Brain microvascular endothelial cell (primary cell): Measurements from ENCODE around the gene ZCCHC4.

Experiments
- DNase-seq: peaks from one replicate; pipeline ENCODE4 v3.0.0-alpha.2; 2020
- H3K27ac ChIP-seq: fragments of 250-450 bp; sonication (Bioruptor Pico); 2 replicates; pipeline ENCODE4 v1.5.1; 2020; ENCODE audit warnings: mild to moderate bottlenecking, moderate library complexity
- H3K27me3 ChIP-seq: fragments of 250-450 bp; sonication (Bioruptor Pico); replicated peaks from 2 replicates; pipeline ENCODE4 v1.5.1; 2020; ENCODE audit warnings: mild to moderate bottlenecking
- H3K36me3 ChIP-seq: fragments of 250-450 bp; sonication (Bioruptor Pico); replicated peaks from 2 replicates; pipeline ENCODE4 v1.5.1; 2020; ENCODE audit warnings: mild to moderate bottlenecking
- H3K4me3 ChIP-seq: 2 replicates; pipeline ENCODE4 v1.5.1; 2011; ENCODE audit warnings: low read depth, mild to moderate bottlenecking, control low read depth, low read length, moderate library complexity
- CTCF ChIP-seq: IDR thresholded peaks from 2 replicates; pipeline ENCODE4 v1.5.1; 2011; ENCODE audit warnings: low read depth, mild to moderate bottlenecking, moderate library complexity, low read length, control low read depth, inconsistent platforms; ENCODE audit errors: missing control alignments
- in situ Hi-C: cut with HindIII; loops from 2 replicates; pipeline ENCODE4 v1.10.0; 2017; ENCODE audit warnings: low sequenced_read_pairs, low pct_ligation_motif_present

The ZCCHC4 gene

GRCh38 chr4:25302626-25303025 lies 9.9 kb upstream of the ZCCHC4 start:
- H3K27ac ChIP-seq = no peak overlapping the region
- TF ChIP-seq CTCF = no peak
- in situ Hi-C loops = no loop called here

GRCh38 chr4:25303578-25303977 lies 9.0 kb upstream of the ZCCHC4 start:
- Histone ChIP-seq H3K27ac (no peak overlapping the region), H3K27me3 (no peaks in the 10 kb centered on the region), H3K36me3 (no peaks in the 10 kb centered on the region), H3K4me3 (no peak overlapping the region)
- DNase-seq = no peak
- TF ChIP-seq CTCF = no peak
- in situ Hi-C loops = no loop called here

More at GRCh38 chr4:25302626-25303025, 9.9 kb upstream of the ZCCHC4 start:
- Histone ChIP-seq H3K36me3 (no peaks in the 10 kb centered on the region), H3K4me3 (no peak overlapping the region), H3K27me3 (no peaks in the 10 kb centered on the region)
- DNase-seq = no peak

GRCh38 chr4:25306518-25307057 lies 6.0 kb upstream of the ZCCHC4 start:
- H3K27me3 ChIP-seq = no peaks in the 10 kb centered on the region
- no peaks in the 10 kb centered on the region for H3K36me3 ChIP-seq
- no peak overlapping the region for H3K4me3 ChIP-seq
- in situ Hi-C loops = no loop called here
- no peak for TF ChIP-seq CTCF
- no peak for DNase-seq
- no peak overlapping the region for H3K27ac ChIP-seq

GRCh38 chr4:25307596-25307995 lies 5.0 kb upstream of the ZCCHC4 start:
- Histone ChIP-seq H3K27ac (no peak overlapping the region), H3K27me3 (no peaks in the 10 kb centered on the region), H3K4me3 (no peak overlapping the region), H3K36me3 (no peaks in the 10 kb centered on the region)
- no peak for DNase-seq
- TF ChIP-seq CTCF = no peak
- in situ Hi-C loops = no loop called here

GRCh38 chr4:25308306-25308705 lies 4.3 kb upstream of the ZCCHC4 start:
- Histone ChIP-seq H3K27ac (no peak overlapping the region), H3K36me3 (no peaks in the 10 kb centered on the region), H3K27me3 (no peaks in the 10 kb centered on the region), H3K4me3 (no peak overlapping the region)
- in situ Hi-C loops = no loop called here
- TF ChIP-seq CTCF = no peak
- DNase-seq = no peak

GRCh38 chr4:25308761-25309160 lies 3.8 kb upstream of the ZCCHC4 start:
- in situ Hi-C loops = no loop called here
- Histone ChIP-seq H3K27ac (no peak overlapping the region), H3K27me3 (no peaks in the 10 kb centered on the region), H3K36me3 (no peaks in the 10 kb centered on the region), H3K4me3 (no peak overlapping the region)
- TF ChIP-seq CTCF = no peak
- DNase-seq = peak; percentile 34
